ENCODE measurements around the gene CIAO2B.

GRCh38 chr16:66959704-66960161 lies 25.5 kb upstream of the CIAO2B start:
- TF ChIP-seq POLR2A (IDR thresholded peaks at IDR 0.05; ENCODE audit: low read depth, low read length), result no peak
- TF ChIP-seq POLR2AphosphoS5 (IDR thresholded peaks at IDR 0.05; ENCODE audit: low read depth, low read length), result no peak
